H1 (cell line): ENCODE measurements around the gene ANKRD65. TPM values are rescaled to one million over a fixed set of nuclear protein-coding genes. Genes with fewer than 3 reads are reported as not detected.
A peak's percentile ranks its signal among the peaks of the same experiment; 100 is the strongest.

Source experiments
- CTCF ChIA-PET: fragments of 300-600 bp; sonication (Branson Sonifier 250); formaldehyde crosslinking; loops from one replicate; lab custom pipeline; 2021; ENCODE audit not compliant: partially characterized antibody; lab: Charles Lee
- POLR2A ChIA-PET: fragments of 300-600 bp; sonication (Branson Sonifier 250); formaldehyde crosslinking; loops from one replicate; lab custom pipeline; 2021; ENCODE audit warnings: inconsistent platforms; ENCODE audit not compliant: partially characterized antibody; lab: Charles Lee
- DNase-seq, 2 experiments: peaks; one replicate each; pipeline versions ENCODE4 v3.0.0 to v3.0.0-alpha.2; 2010 to 2022; ENCODE audit warnings: low spot score in 2 of 2, low read depth in 1 of 2, mixed read lengths in 1 of 2
- FAIRE-seq: peaks from 2 replicates; lab custom pipeline; 2011; peaks lifted over from hg19 to GRCh38; lab: Jason Lieb, UNC
- H2AFZ ChIP-seq: 2 replicates; pipeline ENCODE4 v1.8.1; 2012; ENCODE audit warnings: low read length, inconsistent platforms
- H2AK5ac ChIP-seq: 2 replicates; pipeline ENCODE4 v1.6.1; 2013; ENCODE audit warnings: low read depth, low read length
- H2BK120ac ChIP-seq: replicated peaks from 2 replicates; pipeline ENCODE3; 2013; ENCODE audit warnings: low read depth, low read length, inconsistent platforms
- H2BK12ac ChIP-seq: 2 replicates; pipeline ENCODE4 v1.6.1; 2013; ENCODE audit warnings: low read depth, low read length
- H2BK15ac ChIP-seq: 2 replicates; pipeline ENCODE4 v1.6.1; 2013; ENCODE audit warnings: low read length
- H2BK20ac ChIP-seq: 2 replicates; pipeline ENCODE4 v1.6.1; 2013; ENCODE audit warnings: low read length
- H2BK5ac ChIP-seq: 2 replicates; pipeline ENCODE4 v1.6.1; 2013; ENCODE audit warnings: low read depth, low read length
- H3K14ac ChIP-seq: 2 replicates; pipeline ENCODE4 v1.6.1; 2013; ENCODE audit warnings: inconsistent platforms; ENCODE audit not compliant: insufficient read length
- H3K18ac ChIP-seq: 2 replicates; pipeline ENCODE4 v1.6.1; 2013; ENCODE audit warnings: low read length; ENCODE audit errors: extremely low read depth
- H3K23ac ChIP-seq: 2 replicates; pipeline ENCODE4 v1.6.1; 2013; ENCODE audit warnings: inconsistent platforms; ENCODE audit not compliant: insufficient read length
- H3K23me2 ChIP-seq: 2 replicates; pipeline ENCODE4 v1.6.1; 2013; ENCODE audit warnings: low read depth, low read length
- H3K27ac ChIP-seq: 2 replicates; pipeline ENCODE4 v1.6.1; 2011; ENCODE audit warnings: low read depth, low read length, inconsistent platforms
- H3K27me3 ChIP-seq, 4 experiments: replicated peaks in 1 of 4; 1 replicate in 1 of 4; 2 replicates in 3 of 4; pipeline versions ENCODE4 v1.6.1 to v1.8.1; 2011 to 2013; ENCODE audit warnings: low read length in 3 of 4, mild to moderate bottlenecking in 3 of 4, inconsistent platforms in 2 of 4, mixed read lengths in 2 of 4, moderate library complexity in 1 of 4; ENCODE audit not compliant: control insufficient read depth in 3 of 4, insufficient read depth in 3 of 4; ENCODE audit errors: extremely low read depth in 1 of 4
- H3K36me3 ChIP-seq, 4 experiments: 2 replicates each; pipeline versions ENCODE4 v1.6.1 to v1.8.1; 2011 to 2013; ENCODE audit warnings: mild to moderate bottlenecking in 4 of 4, low read length in 3 of 4, moderate library complexity in 2 of 4, control low read depth in 1 of 4, inconsistent platforms in 1 of 4; ENCODE audit not compliant: insufficient read depth in 4 of 4, control insufficient read depth in 2 of 4
- H3K4ac ChIP-seq: replicated peaks from 2 replicates; pipeline ENCODE3; 2013; ENCODE audit warnings: low read length, low read depth, mixed read lengths, inconsistent platforms; ENCODE audit not compliant: insufficient read length
- H3K4me1 ChIP-seq, 4 experiments: replicated peaks in 1 of 4; 1 replicate in 1 of 4; 2 replicates in 3 of 4; pipeline versions ENCODE4 v1.6.1 to v1.8.1; 2011 to 2013; ENCODE audit warnings: low read length in 3 of 4, inconsistent platforms in 2 of 4, mixed read lengths in 1 of 4; ENCODE audit not compliant: insufficient read depth in 4 of 4, control insufficient read depth in 3 of 4
- H3K4me2 ChIP-seq, 2 experiments: 2 replicates each; pipeline versions ENCODE4 v1.6.1 to v1.8.1; 2011 to 2013; ENCODE audit warnings: low read depth in 2 of 2, low read length in 2 of 2, control low read depth in 1 of 2, inconsistent platforms in 1 of 2, mild to moderate bottlenecking in 1 of 2; ENCODE audit not compliant: insufficient read depth in 1 of 2
- H3K4me3 ChIP-seq, 4 experiments: fragments of 200-600, 300-600 bp in 1 of 4; sonication (generic), shearing (Covaris generic), sonication (Bioruptor Twin) in 1 of 4; 2 replicates each; pipeline versions ENCODE4 v1.5.1 to v1.8.1; 2011 to 2016; ENCODE audit warnings: low read length in 4 of 4, low read depth in 3 of 4, control low read depth in 2 of 4, inconsistent platforms in 2 of 4, mild to moderate bottlenecking in 2 of 4, mixed read lengths in 1 of 4, moderate library complexity in 1 of 4; ENCODE audit not compliant: insufficient read depth in 2 of 4; ENCODE audit errors: extremely low read depth in 1 of 4
- H3K56ac ChIP-seq: replicated peaks from 2 replicates; pipeline ENCODE3; 2013; ENCODE audit warnings: low read depth, mild to moderate bottlenecking, mixed read lengths, low read length, inconsistent platforms; ENCODE audit not compliant: insufficient read length
- H3K79me1 ChIP-seq: 2 replicates; pipeline ENCODE4 v1.6.1; 2013; ENCODE audit warnings: low read depth, low read length, control low read depth
- H3K79me2 ChIP-seq, 2 experiments: 2 replicates each; pipeline versions ENCODE4 v1.6.1 to v1.8.1; 2012 to 2013; ENCODE audit warnings: low read length in 2 of 2, mild to moderate bottlenecking in 2 of 2, inconsistent platforms in 1 of 2; ENCODE audit not compliant: insufficient read depth in 2 of 2, control insufficient read depth in 1 of 2
- H3K9ac ChIP-seq, 4 experiments: replicated peaks in 1 of 4; 1 replicate in 1 of 4; 2 replicates in 3 of 4; pipeline versions ENCODE4 v1.6.1 to v1.8.1; 2011 to 2013; ENCODE audit warnings: low read depth in 3 of 4, low read length in 3 of 4, control low read depth in 2 of 4, mild to moderate bottlenecking in 2 of 4, moderate library complexity in 2 of 4, inconsistent platforms in 1 of 4; ENCODE audit errors: extremely low read depth in 1 of 4
- H3K9me3 ChIP-seq, 2 experiments: 2 replicates each; pipeline versions ENCODE4 v1.6.1 to v1.8.1; 2012 to 2013; ENCODE audit warnings: mild to moderate bottlenecking in 2 of 2, moderate library complexity in 2 of 2, control low read depth in 1 of 2, inconsistent platforms in 1 of 2, low read depth in 1 of 2, low read length in 1 of 2, mixed read lengths in 1 of 2; ENCODE audit not compliant: insufficient read depth in 2 of 2
- H4K20me1 ChIP-seq, 2 experiments: replicated peaks in 1 of 2; 2 replicates each; pipeline versions ENCODE3 to v1.8.1; 2011 to 2013; ENCODE audit warnings: inconsistent platforms in 2 of 2, low read length in 2 of 2, mild to moderate bottlenecking in 1 of 2; ENCODE audit not compliant: insufficient read depth in 2 of 2, control insufficient read depth in 1 of 2
- H4K5ac ChIP-seq: 2 replicates; pipeline ENCODE4 v1.6.1; 2013; ENCODE audit warnings: low read length, low read depth, mixed read lengths, inconsistent platforms; ENCODE audit not compliant: insufficient read length
- H4K8ac ChIP-seq: 2 replicates; pipeline ENCODE4 v1.8.0; 2013; ENCODE audit warnings: mild to moderate bottlenecking, moderate library complexity, low read length, inconsistent platforms; ENCODE audit not compliant: insufficient read depth; ENCODE audit errors: extremely low read depth
- H4K91ac ChIP-seq: replicated peaks from 2 replicates; pipeline ENCODE3; 2013; ENCODE audit warnings: low read length, mixed read lengths, inconsistent platforms; ENCODE audit not compliant: insufficient read length
- POLR2A ChIP-seq, 2 experiments: IDR thresholded peaks; 1 replicate in 1 of 2; 2 replicates in 1 of 2; pipeline ENCODE4 v1.6.1; 2011; ENCODE audit warnings: low read depth in 2 of 2, low read length in 2 of 2, mild to moderate bottlenecking in 2 of 2; ENCODE audit errors: control extremely low read depth in 1 of 2
- POLR2AphosphoS5 ChIP-seq: IDR thresholded peaks from 2 replicates; pipeline ENCODE4 v1.6.1; 2011; ENCODE audit warnings: low read depth, low read length
- RAD21 ChIP-seq, 2 experiments: IDR thresholded peaks in 1 of 2; conservative IDR thresholded peaks in 1 of 2; 2 replicates each; pipeline ENCODE4 v1.6.1; 2011; ENCODE audit warnings: low read depth in 2 of 2, low read length in 2 of 2, improper control_type of control experiment in 1 of 2, inconsistent platforms in 1 of 2, mild to moderate bottlenecking in 1 of 2, moderate library complexity in 1 of 2
- SIN3A ChIP-seq, 2 experiments: IDR thresholded peaks in 1 of 2; conservative IDR thresholded peaks in 1 of 2; 2 replicates each; pipeline ENCODE4 v1.6.1; 2011 to 2012; ENCODE audit warnings: low read length in 2 of 2, improper control_type of control experiment in 1 of 2, low read depth in 1 of 2, mild to moderate bottlenecking in 1 of 2
- WGBS, 2 experiments: shearing (Covaris generic) in 1 of 2; methylation state at CpG; one replicate each; pipeline versions ENCODE4 v1.1.6 to v1.1.7; 2013 to 2015; ENCODE audit warnings: low lambda C conversion rate in 2 of 2, mixed read lengths in 2 of 2, inconsistent platforms in 1 of 2, low coverage in 1 of 2, missing lambda C conversion rate in 1 of 2; ENCODE audit not compliant: insufficient replicate concordance in 2 of 2, insufficient coverage in 1 of 2, insufficient read length in 1 of 2; ENCODE audit errors: extremely low coverage in 1 of 2, missing lambda C conversion rate in 1 of 2; 5-methylcytosine and 5-hydroxymethylcytosine counted together
- polyA plus RNA-seq, 7 experiments: library from polyadenylated mRNA; depleted of rRNA in 3 of 7; stranded (reverse) in 5 of 7; unstranded in 2 of 7; fragments of >200 nt in 5 of 7; fragments of 200-250 nt in 2 of 7; gene quantifications; 1 replicate in 5 of 7; 2 replicates in 1 of 7; 4 replicates in 1 of 7; pipeline versions ENCODE4 v1.2.1 to v1.2.3, GENCODE V29; 2011 to 2013; ENCODE audit warnings: missing spikeins in 2 of 7, mixed read lengths in 2 of 7
- total RNA-seq: library from RNA; stranded (reverse); fragmentation: NEBNext Ultra II Directional; extraction: Animal tissue kit (Norgen Biotek cat#: 25700); gene quantifications from 2 replicates; pipeline ENCODE4 v1.2.1, GENCODE V29; 2021
- TF ChIP-seq, protein P1 (sequence below): IDR thresholded peaks from 2 replicates; pipeline ENCODE4 v1.6.1; 2012; ENCODE audit warnings: inconsistent platforms
- TF ChIP-seq, protein P2 (sequence below), 3 experiments: IDR thresholded peaks; 1 replicate in 2 of 3; 2 replicates in 1 of 3; pipeline versions ENCODE4 v1.5.1 to v1.6.1; 2011; ENCODE audit warnings: low read length in 3 of 3, mild to moderate bottlenecking in 3 of 3, inconsistent platforms in 2 of 3, low read depth in 1 of 3, moderate library complexity in 1 of 3; ENCODE audit not compliant: insufficient read depth in 1 of 3; ENCODE audit errors: control extremely low read depth in 1 of 3

Gene ANKRD65
- total and polyA plus RNA-seq, 2 of the 8 experiments (the other 6 are each of a cell fraction or from before 2014, with no cell fraction given), result 1.8 to 2.0 TPM

DNA sequence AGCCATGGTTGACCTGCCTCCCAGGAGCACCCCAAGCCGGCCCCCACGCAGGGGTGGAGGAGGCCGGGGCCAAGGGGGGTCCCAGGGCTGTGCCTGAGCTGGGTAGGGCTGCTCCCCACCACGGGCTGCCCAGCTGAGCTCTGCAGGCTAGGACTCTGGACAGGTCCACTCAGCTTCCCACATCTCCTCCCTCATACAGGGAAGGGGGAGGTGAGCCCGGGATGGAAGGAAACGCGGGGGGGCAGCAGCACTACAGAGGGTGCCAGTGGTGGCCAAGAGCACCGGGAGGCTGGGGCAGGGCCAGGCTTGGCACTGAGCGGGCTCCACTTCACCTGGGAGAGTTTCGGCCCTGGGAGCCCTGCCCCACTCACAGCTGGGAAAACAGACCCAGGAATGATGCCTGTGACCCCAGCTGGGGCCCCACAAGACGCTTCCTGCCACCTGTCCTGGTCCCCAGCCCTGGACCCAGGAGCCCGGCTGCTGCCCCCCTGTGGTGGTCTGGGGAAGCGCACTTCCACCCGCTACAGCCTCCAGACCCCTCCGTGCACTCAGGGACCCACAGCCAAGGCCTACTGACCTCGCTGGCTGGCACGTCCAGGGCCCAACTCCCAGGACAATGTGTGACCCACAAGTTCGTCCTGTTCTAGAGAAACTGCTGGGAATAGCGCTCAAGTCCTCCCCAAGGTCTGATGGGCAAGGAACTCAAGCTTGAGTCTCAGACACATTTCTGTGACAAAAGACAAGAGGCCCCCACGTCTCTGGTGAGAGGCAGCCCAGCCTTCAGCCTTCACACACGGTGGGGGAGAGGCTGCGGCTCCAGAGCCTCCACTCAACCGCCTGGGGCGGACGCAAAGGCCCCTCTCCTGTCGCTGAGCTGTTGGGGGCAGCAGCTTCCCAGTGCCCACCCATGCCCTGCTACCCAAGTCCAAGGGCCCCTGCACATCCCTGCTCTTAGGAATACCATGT is 49.0 kb downstream of the ANKRD65 start:
- H3K9me3 ChIP-seq, result peaks cover 4 to 6% of the 10 kb centered on the region in 2 experiments; a peak in 3 of 4 replicates
- H3K27ac ChIP-seq, result no peak overlapping the region
- H4K8ac ChIP-seq, result peak overlapping the region; percentile 57
- no peak overlapping the region for H2BK12ac ChIP-seq
- CTCF ChIA-PET, result interaction anchor here (0.6 to 4.5 kb wide), 33 partner anchors 8 to 250 kb away, joined by 3 to 40 read pairs (median 4); partner anchors contain the start of genes CCNL2, DVL1 and MXRA8
- no peak overlapping the region for H2AFZ ChIP-seq
- H2BK5ac ChIP-seq, result no peak overlapping the region; the same call in 1 of the 2 replicates
- peaks cover 0 to 4% (median 0%) of the 10 kb centered on the region in 4 experiments; a peak in 1 of 8 replicates for H3K36me3 ChIP-seq
- H3K23ac ChIP-seq, result no peak overlapping the region
- H3K4me3 ChIP-seq, result no peak overlapping the region
- H3K23me2 ChIP-seq, result peaks cover 12% of the 10 kb centered on the region; the same call in 1 of the 2 replicates
- peak in 1 of 2 experiments; percentile 99 for DNase-seq
- POLR2A ChIA-PET, result interaction anchor here (0.6 to 33.4 kb wide), 11 partner anchors 9 to 948 kb away, joined by 3 to 719 read pairs (median 6); partner anchors contain the start of genes CCNL2, MRPL20 and MXRA8
- H3K79me1 ChIP-seq, result peaks cover 3% of the 10 kb centered on the region; the same call in 1 of the 2 replicates
- no peaks in the 10 kb centered on the region for H3K27me3 ChIP-seq
- 60% methylated on average over 21 of the region's 26 CpGs; no CpG with 5 or more reads in 1 of the 2 experiments for WGBS, 2 experiments
- H3K56ac ChIP-seq, result no peak overlapping the region
- peaks cover 0 to 12% of the 10 kb centered on the region in 2 experiments for H4K20me1 ChIP-seq
- 0 out of 4 replicates have a peak overlapping the region, but pooled peaks of 1 of the 2 experiments have one; percentile 15 for H3K4me2 ChIP-seq
- H4K91ac ChIP-seq, result peak overlapping the region; percentile 91
- no peak overlapping the region for H2AK5ac ChIP-seq
- peak overlapping the region; percentile 39 for H3K4ac ChIP-seq
- H2BK15ac ChIP-seq, result no peak overlapping the region
- peaks cover 5 to 17% of the 10 kb centered on the region in 2 experiments; a peak in 3 of 4 replicates for H3K79me2 ChIP-seq
- H3K4me1 ChIP-seq, result peaks cover 0 to 12% (median 9%) of the 10 kb centered on the region in 4 experiments; a peak in 5 of 7 replicates
- H2BK120ac ChIP-seq, result no peak overlapping the region
- no peak overlapping the region for H3K18ac ChIP-seq
- FAIRE-seq, result no peak
- H3K9ac ChIP-seq, result no peak overlapping the region
- no peak overlapping the region for H2BK20ac ChIP-seq
- no peak overlapping the region for H4K5ac ChIP-seq
- no peak overlapping the region for H3K14ac ChIP-seq
- TF ChIP-seq, protein P1, sequence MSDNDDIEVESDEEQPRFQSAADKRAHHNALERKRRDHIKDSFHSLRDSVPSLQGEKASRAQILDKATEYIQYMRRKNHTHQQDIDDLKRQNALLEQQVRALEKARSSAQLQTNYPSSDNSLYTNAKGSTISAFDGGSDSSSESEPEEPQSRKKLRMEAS, result 0 out of 2 replicates have a peak, but pooled peaks have one; percentile 19
- TF ChIP-seq POLR2A (IDR thresholded peaks at IDR 0.05; ENCODE audit: control extremely low read depth in 1 of 2, low read depth in 2 of 2, low read length in 2 of 2) (peak in 1 of 2 experiments; percentile 37; a peak in 1 of 3 replicates), POLR2AphosphoS5 (peak; percentile 13; the same call in 1 of the 2 replicates), RAD21 (IDR thresholded peaks at IDR 0.05 in 1 of 2, conservative IDR thresholded peaks at IDR 0.05 in 1 of 2; ENCODE audit: low read depth in 2 of 2, low read length in 2 of 2) (peak; percentile 65 to 75), SIN3A (conservative IDR thresholded peaks at IDR 0.05 in 1 of 2, IDR thresholded peaks at IDR 0.05 in 1 of 2; ENCODE audit: low read depth in 1 of 2, low read length in 2 of 2) (peak; percentile 57 to 74; a peak in 1 of 4 replicates)
- TF ChIP-seq, protein P2, sequence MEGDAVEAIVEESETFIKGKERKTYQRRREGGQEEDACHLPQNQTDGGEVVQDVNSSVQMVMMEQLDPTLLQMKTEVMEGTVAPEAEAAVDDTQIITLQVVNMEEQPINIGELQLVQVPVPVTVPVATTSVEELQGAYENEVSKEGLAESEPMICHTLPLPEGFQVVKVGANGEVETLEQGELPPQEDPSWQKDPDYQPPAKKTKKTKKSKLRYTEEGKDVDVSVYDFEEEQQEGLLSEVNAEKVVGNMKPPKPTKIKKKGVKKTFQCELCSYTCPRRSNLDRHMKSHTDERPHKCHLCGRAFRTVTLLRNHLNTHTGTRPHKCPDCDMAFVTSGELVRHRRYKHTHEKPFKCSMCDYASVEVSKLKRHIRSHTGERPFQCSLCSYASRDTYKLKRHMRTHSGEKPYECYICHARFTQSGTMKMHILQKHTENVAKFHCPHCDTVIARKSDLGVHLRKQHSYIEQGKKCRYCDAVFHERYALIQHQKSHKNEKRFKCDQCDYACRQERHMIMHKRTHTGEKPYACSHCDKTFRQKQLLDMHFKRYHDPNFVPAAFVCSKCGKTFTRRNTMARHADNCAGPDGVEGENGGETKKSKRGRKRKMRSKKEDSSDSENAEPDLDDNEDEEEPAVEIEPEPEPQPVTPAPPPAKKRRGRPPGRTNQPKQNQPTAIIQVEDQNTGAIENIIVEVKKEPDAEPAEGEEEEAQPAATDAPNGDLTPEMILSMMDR (IDR thresholded peaks at IDR 0.05; ENCODE audit: control extremely low read depth in 1 of 3, insufficient read depth in 1 of 3, low read depth in 1 of 3, low read length in 3 of 3), result peak; percentile 87 to 91 (median 90)
